Kidney (tissue), 14 donors: ENCODE results near the gene NISCH. TPM values are rescaled to one million over a fixed set of nuclear protein-coding genes. Genes with fewer than 3 reads are reported as not detected.

ENCODE experiments used
- DNase-seq, 5 donors: peaks; one replicate each; pipeline ENCODE4 v3.0.0-alpha.2; 2013 to 2020
- FAIRE-seq: peaks from 2 replicates; lab custom pipeline; 2012; peaks lifted over from hg19 to GRCh38; lab: Jason Lieb, UNC
- H3K27ac ChIP-seq, 2 donors: one replicate each; pipeline ENCODE4 v1.7.0; 2013; ENCODE audit warnings: low read depth in 2 of 2, low read length in 2 of 2, inconsistent platforms in 1 of 2
- H3K27me3 ChIP-seq: one replicate; pipeline ENCODE4 v1.7.1; 2013; ENCODE audit warnings: low read length, inconsistent platforms; ENCODE audit not compliant: control insufficient read depth, insufficient read depth
- H3K36me3 ChIP-seq, 3 donors: one replicate each; pipeline versions ENCODE4 v1.7.0 to v1.7.1; 2013; ENCODE audit warnings: low read length in 3 of 3, control low read depth in 1 of 3, inconsistent platforms in 1 of 3; ENCODE audit not compliant: insufficient read depth in 3 of 3, control insufficient read depth in 2 of 3
- H3K4me1 ChIP-seq, 3 donors: one replicate each; pipeline versions ENCODE4 v1.7.0 to v1.7.1; 2013; ENCODE audit warnings: low read length in 3 of 3, inconsistent platforms in 1 of 3, low read depth in 1 of 3; ENCODE audit not compliant: control insufficient read depth in 2 of 3, insufficient read depth in 2 of 3
- H3K4me3 ChIP-seq, 3 donors: one replicate each; pipeline versions ENCODE4 v1.7.0 to v1.8.1; 2013; ENCODE audit warnings: low read length in 3 of 3, control low read depth in 1 of 3, inconsistent platforms in 1 of 3
- H3K9ac ChIP-seq, 3 donors: one replicate each; pipeline versions ENCODE4 v1.7.0 to v1.7.1; 2013; ENCODE audit warnings: low read length in 3 of 3, control low read depth in 1 of 3, inconsistent platforms in 1 of 3
- H3K9me3 ChIP-seq, 3 donors: one replicate each; pipeline versions ENCODE4 v1.7.0 to v1.7.1; 2013; ENCODE audit warnings: low read length in 3 of 3, control low read depth in 1 of 3, inconsistent platforms in 1 of 3; ENCODE audit not compliant: control insufficient read depth in 2 of 3, insufficient read depth in 1 of 3
- CTCF ChIP-seq: IDR thresholded peaks from 3 replicates; pipeline ENCODE4 v1.5.1; 2012; ENCODE audit warnings: mild to moderate bottlenecking, moderate library complexity, borderline replicate concordance; ENCODE audit not compliant: insufficient read depth; ENCODE audit errors: extremely low read depth
- intact Hi-C: fragments of 100-400 bp; cut with DNase I; formaldehyde crosslinking; loops from one replicate; pipeline ENCODE4 v1.11.1; 2022
- polyA plus RNA-seq: library from polyadenylated mRNA; stranded (reverse); fragments of 350-450 nt; fragmentation: Illumina TruSeq; extraction: RNeasy Lipid Tissue Mini Kit (QIAGEN cat#74804); gene quantifications from one replicate; pipeline ENCODE4 v1.2.3, GENCODE V29; 2014; ENCODE audit warnings: low read depth, low replicate concordance; ENCODE audit not compliant: insufficient read depth
- total RNA-seq: library from RNA; stranded (reverse); fragmentation: NEBNext Ultra II Directional; extraction: Animal tissue kit (Norgen Biotek cat#: 25700); gene quantifications from one replicate; pipeline ENCODE4 v1.2.1, GENCODE V29; 2021
- donor health status: control.
- donor health status: control.
- donor health status: control.
- donor health status: control.
- donor health status: control.
- donor health status: DM: yes; HTN: yes; CAD: no.
- donor health status: Normal renal cell carcinoma (clear cell type).

The NISCH gene
- total and polyA plus RNA-seq, 2 donors from 2014 or later: 36.1 to 98.7 TPM

GRCh38 chr3:52441091-52441771 lies 14.2 kb upstream of the NISCH start:
- intact Hi-C loops: no loop called here
- TF ChIP-seq CTCF: no peak
- H3K9me3 ChIP-seq: no peaks in the 10 kb centered on the region
- FAIRE-seq (no peak), DNase-seq (no peak)
- no peaks in the 10 kb centered on the region for H3K27me3 ChIP-seq
- no peak overlapping the region for H3K27ac ChIP-seq
- H3K4me1 ChIP-seq: peaks cover 0 to 11% (median 0%) of the 10 kb centered on the region in 3 donors
- H3K4me3 ChIP-seq: no peak overlapping the region
- no peak overlapping the region for H3K9ac ChIP-seq
- no peaks in the 10 kb centered on the region for H3K36me3 ChIP-seq

- Histone ChIP-seq H3K9ac (no peak overlapping the region), H3K4me3 (no peak overlapping the region), H3K4me1 (peaks cover 0 to 11% (median 0%) of the 10 kb centered on the region in 3 donors), H3K36me3 (no peaks in the 10 kb centered on the region), H3K27me3 (no peaks in the 10 kb centered on the region), H3K9me3 (no peaks in the 10 kb centered on the region), H3K27ac (no peak overlapping the region)
- FAIRE-seq (no peak), DNase-seq (no peak)
- intact Hi-C loops: no loop called here
- no peak for TF ChIP-seq CTCF
Measured at GRCh38 chr3:52441772-52442332, 13.6 kb upstream of the NISCH start.

GRCh38 chr3:52442409-52443267 lies 12.8 kb upstream of the NISCH start:
- intact Hi-C loops: no loop called here
- no peak overlapping the region for H3K9ac ChIP-seq
- H3K36me3 ChIP-seq: no peaks in the 10 kb centered on the region
- H3K9me3 ChIP-seq: no peaks in the 10 kb centered on the region
- H3K27ac ChIP-seq: no peak overlapping the region
- no peak for TF ChIP-seq CTCF
- peak overlapping the region in 1 of 3 donors; percentile 31 for H3K4me3 ChIP-seq
- H3K27me3 ChIP-seq: no peaks in the 10 kb centered on the region
- FAIRE-seq (no peak), DNase-seq (no peak)
- H3K4me1 ChIP-seq: peaks cover 0 to 11% (median 0%) of the 10 kb centered on the region in 3 donors
